IMR-90 (cell line): ENCODE measurements around the gene NHEJ1. TPM values are rescaled to one million over a fixed set of nuclear protein-coding genes. Genes with fewer than 3 reads are reported as not detected.

Experiments used
- ATAC-seq: fragments of 200-7000 bp; cut with Tn5 transposase; 2 replicates; pipeline ENCODE4 v1.9.1; 2020; ENCODE audit warnings: low read depth, mild to moderate bottlenecking, moderate library complexity
- BruUV-seq: library from RNA; stranded (reverse); fragments of 400-500 nt; replicated peaks from 2 replicates; lab custom pipeline; 2021; lab: Mats Ljungman, UMichigan
- CTCF ChIA-PET: fragments of 300-600 bp; formaldehyde crosslinking; extraction: SDS; loops from one replicate; lab custom pipeline; 2021; ENCODE audit warnings: antibody characterized with exemption; lab: Yijun Ruan, JAX
- POLR2A ChIA-PET: fragments of 300-600 bp; sonication (Branson Sonifier 250); formaldehyde crosslinking; loops from one replicate; lab custom pipeline; 2022; ENCODE audit warnings: antibody characterized with exemption; ENCODE audit not compliant: unreplicated experiment; lab: Charles Lee
- DNase-seq: peaks from one replicate; pipeline ENCODE4 v3.0.0; 2013
- H2AFZ ChIP-seq: replicated peaks from 2 replicates; pipeline ENCODE3; 2013; ENCODE audit warnings: low read length, mild to moderate bottlenecking; ENCODE audit not compliant: poor library complexity
- H2AK5ac ChIP-seq: 2 replicates; pipeline ENCODE4 v1.6.1; 2013; ENCODE audit warnings: low read depth, low read length, inconsistent platforms
- H2AK9ac ChIP-seq: replicated peaks from 2 replicates; pipeline ENCODE3; 2013; ENCODE audit warnings: mild to moderate bottlenecking, low read depth, low read length, moderate library complexity; ENCODE audit not compliant: poor library complexity
- H2BK120ac ChIP-seq: 2 replicates; pipeline ENCODE4 v1.6.1; 2013; ENCODE audit warnings: low read depth, low read length, inconsistent platforms
- H2BK15ac ChIP-seq: 3 replicates; pipeline ENCODE4 v1.6.1; 2013; ENCODE audit warnings: low read depth, low read length, inconsistent platforms
- H2BK20ac ChIP-seq: 2 replicates; pipeline ENCODE4 v1.6.1; 2013; ENCODE audit warnings: low read depth, mild to moderate bottlenecking, inconsistent platforms, low read length, moderate library complexity
- H2BK5ac ChIP-seq: 2 replicates; pipeline ENCODE4 v1.6.1; 2013; ENCODE audit warnings: mild to moderate bottlenecking, low read depth, low read length, inconsistent platforms; ENCODE audit not compliant: poor library complexity, severe bottlenecking
- H3K14ac ChIP-seq: replicated peaks from 2 replicates; pipeline ENCODE4 v1.6.1; 2013; ENCODE audit warnings: low read depth, low read length, inconsistent platforms
- H3K18ac ChIP-seq: 2 replicates; pipeline ENCODE4 v1.6.1; 2013; ENCODE audit warnings: low read depth, low read length, control low read depth
- H3K23ac ChIP-seq: 2 replicates; pipeline ENCODE4 v1.6.1; 2013; ENCODE audit warnings: low read depth, low read length, inconsistent platforms
- H3K27ac ChIP-seq: 2 replicates; pipeline ENCODE4 v1.5.1; 2013; ENCODE audit warnings: mild to moderate bottlenecking, control low read depth, low read length; ENCODE audit not compliant: insufficient read depth
- H3K27me3 ChIP-seq: 2 replicates; pipeline ENCODE4 v1.6.1; 2013; ENCODE audit warnings: low read length; ENCODE audit not compliant: control insufficient read depth, insufficient read depth
- H3K36me3 ChIP-seq: 2 replicates; pipeline ENCODE4 v1.6.1; 2013; ENCODE audit warnings: low read length, mixed read lengths; ENCODE audit not compliant: control insufficient read depth, insufficient read depth
- H3K4ac ChIP-seq: 2 replicates; pipeline ENCODE4 v1.6.1; 2013; ENCODE audit warnings: low read depth, low read length, inconsistent platforms
- H3K4me1 ChIP-seq: 2 replicates; pipeline ENCODE4 v1.6.1; 2013; ENCODE audit warnings: low read length, mixed read lengths; ENCODE audit not compliant: control insufficient read depth, insufficient read depth
- H3K4me2 ChIP-seq: 2 replicates; pipeline ENCODE4 v1.6.1; 2013; ENCODE audit warnings: low read depth, mild to moderate bottlenecking, control low read depth, low read length, moderate library complexity
- H3K4me3 ChIP-seq: 2 replicates; pipeline ENCODE4 v1.5.1; 2013; ENCODE audit warnings: low read depth, mild to moderate bottlenecking, control low read depth, low read length, moderate library complexity; ENCODE audit not compliant: insufficient read depth
- H3K56ac ChIP-seq: 2 replicates; pipeline ENCODE4 v1.6.1; 2013; ENCODE audit warnings: low read length, inconsistent platforms; ENCODE audit not compliant: insufficient read depth; ENCODE audit errors: extremely low read depth
- H3K79me1 ChIP-seq, 2 experiments: 2 replicates each; pipeline ENCODE4 v1.6.1; 2013; ENCODE audit warnings: low read length in 2 of 2, inconsistent platforms in 1 of 2, low read depth in 1 of 2
- H3K9ac ChIP-seq: 2 replicates; pipeline ENCODE4 v1.6.1; 2013; ENCODE audit warnings: low read depth, low read length, control low read depth
- H3K9me1 ChIP-seq: 2 replicates; pipeline ENCODE4 v1.6.1; 2013; ENCODE audit warnings: low read length, inconsistent platforms; ENCODE audit not compliant: insufficient read depth
- H3K9me3 ChIP-seq: 2 replicates; pipeline ENCODE4 v1.6.1; 2013; ENCODE audit warnings: low read length; ENCODE audit not compliant: control insufficient read depth, insufficient read depth
- H4K20me1 ChIP-seq: 2 replicates; pipeline ENCODE4 v1.6.1; 2013; ENCODE audit warnings: low read length, inconsistent platforms; ENCODE audit not compliant: insufficient read depth
- H4K5ac ChIP-seq: 2 replicates; pipeline ENCODE4 v1.6.1; 2013; ENCODE audit warnings: mild to moderate bottlenecking, low read depth, low read length, control low read depth
- H4K8ac ChIP-seq, 2 experiments: 2 replicates each; pipeline ENCODE4 v1.6.1; 2013; ENCODE audit warnings: low read depth in 2 of 2, low read length in 2 of 2, control low read depth in 1 of 2, inconsistent platforms in 1 of 2
- H4K91ac ChIP-seq: 2 replicates; pipeline ENCODE4 v1.6.1; 2013; ENCODE audit warnings: low read depth, low read length, inconsistent platforms; ENCODE audit not compliant: insufficient read depth
- BHLHE40 ChIP-seq: fragments of 150-350 bp; IDR thresholded peaks from 2 replicates; pipeline ENCODE4 v1.6.1; 2016; ENCODE audit warnings: mild to moderate bottlenecking, low read depth, low read length
- CEBPB ChIP-seq: IDR thresholded peaks from 2 replicates; pipeline ENCODE4 v1.6.1; 2012; ENCODE audit warnings: low read depth, low read length, improper control_type of control experiment
- CHD1 ChIP-seq: IDR thresholded peaks from 2 replicates; pipeline ENCODE4 v1.6.1; 2012; ENCODE audit warnings: low read depth, low read length, improper control_type of control experiment
- FOS ChIP-seq: fragments of 150-350 bp; IDR thresholded peaks from 2 replicates; pipeline ENCODE4 v1.6.1; 2016; ENCODE audit warnings: low read depth, low read length
- MAFK ChIP-seq: IDR thresholded peaks from 2 replicates; pipeline ENCODE4 v1.6.1; 2012; ENCODE audit warnings: low read depth, low read length, improper control_type of control experiment
- MAZ ChIP-seq: IDR thresholded peaks from 2 replicates; pipeline ENCODE4 v1.6.1; 2012; ENCODE audit warnings: low read depth, mild to moderate bottlenecking, low read length, improper control_type of control experiment, moderate library complexity, borderline replicate concordance
- MXI1 ChIP-seq: IDR thresholded peaks from 2 replicates; pipeline ENCODE4 v1.6.1; 2012; ENCODE audit warnings: low read depth, mild to moderate bottlenecking, low read length, moderate library complexity, borderline replicate concordance
- NFE2L2 ChIP-seq: fragments of 150-350 bp; IDR thresholded peaks from 2 replicates; pipeline ENCODE4 v1.6.1; 2016; ENCODE audit warnings: low read depth, mild to moderate bottlenecking, low read length
- POLR2A ChIP-seq: IDR thresholded peaks from 2 replicates; pipeline ENCODE4 v1.6.1; 2012; ENCODE audit warnings: mild to moderate bottlenecking, low read depth, low read length
- RAD21 ChIP-seq: IDR thresholded peaks from 2 replicates; pipeline ENCODE4 v1.6.1; 2012; ENCODE audit warnings: low read length, improper control_type of control experiment
- RCOR1 ChIP-seq: IDR thresholded peaks from 2 replicates; pipeline ENCODE4 v1.6.1; 2012; ENCODE audit warnings: mild to moderate bottlenecking, low read length, improper control_type of control experiment; ENCODE audit not compliant: insufficient replicate concordance
- RFX5 ChIP-seq: IDR thresholded peaks from 2 replicates; pipeline ENCODE4 v1.8.0; 2012; ENCODE audit warnings: low read depth, mild to moderate bottlenecking, low read length, moderate library complexity
- SMC3 ChIP-seq: fragments of 150-350 bp; IDR thresholded peaks from 2 replicates; pipeline ENCODE4 v1.6.1; 2016; ENCODE audit warnings: low read depth, mild to moderate bottlenecking, antibody characterized with exemption, low read length, moderate library complexity
- dilution Hi-C: fragments of 300-500 bp; cut with HindIII; formaldehyde crosslinking; loops from one replicate; pipeline ENCODE4 v1.14.3; 2018; ENCODE audit warnings: low sequenced_read_pairs; ENCODE audit not compliant: unreplicated experiment
- in situ Hi-C: fragments of 300-500 bp; cut with MboI; formaldehyde crosslinking; loops from 3 replicates; pipeline ENCODE4 v1.14.3; 2019; ENCODE audit warnings: low sequenced_read_pairs, inconsistent platforms, mixed read lengths
- intact Hi-C: fragments of 100-400 bp; cut with micrococcal nuclease; formaldehyde crosslinking; loops from 2 replicates; pipeline ENCODE4 v1.10.0; 2022
- polyA plus RNA-seq, 3 experiments: library from polyadenylated mRNA; depleted of rRNA; stranded (reverse); fragments of >200 nt; gene quantifications; 2 replicates each; pipeline ENCODE4 v1.2.3, GENCODE V29; 2012; ENCODE audit warnings: low replicate concordance in 1 of 3
- total RNA-seq: library from RNA; depleted of rRNA; stranded (reverse); fragments of >200 nt; gene quantifications from 2 replicates; pipeline ENCODE4 v1.2.3, GENCODE V29; 2012
- TF ChIP-seq, protein P1 (sequence below): fragments of 150-350 bp; IDR thresholded peaks from 2 replicates; pipeline ENCODE4 v1.6.1; 2016; ENCODE audit warnings: low read depth, mild to moderate bottlenecking, low read length, moderate library complexity, borderline replicate concordance
- TF ChIP-seq, protein P2 (sequence below): conservative IDR thresholded peaks from 2 replicates; pipeline ENCODE4 v1.5.1; 2012; ENCODE audit warnings: mild to moderate bottlenecking, low read depth, low read length, improper control_type of control experiment
- TF ChIP-seq, protein P3 (sequence below): fragments of 150-350 bp; IDR thresholded peaks from 2 replicates; pipeline ENCODE4 v1.6.1; 2017; ENCODE audit warnings: mild to moderate bottlenecking, antibody characterized with exemption, low read length, low read depth

NHEJ1 gene
- total and polyA plus RNA-seq, 2 of the 4 experiments (the other 2 are of a cell fraction) = 12.5 to 23.1 TPM

DNA sequence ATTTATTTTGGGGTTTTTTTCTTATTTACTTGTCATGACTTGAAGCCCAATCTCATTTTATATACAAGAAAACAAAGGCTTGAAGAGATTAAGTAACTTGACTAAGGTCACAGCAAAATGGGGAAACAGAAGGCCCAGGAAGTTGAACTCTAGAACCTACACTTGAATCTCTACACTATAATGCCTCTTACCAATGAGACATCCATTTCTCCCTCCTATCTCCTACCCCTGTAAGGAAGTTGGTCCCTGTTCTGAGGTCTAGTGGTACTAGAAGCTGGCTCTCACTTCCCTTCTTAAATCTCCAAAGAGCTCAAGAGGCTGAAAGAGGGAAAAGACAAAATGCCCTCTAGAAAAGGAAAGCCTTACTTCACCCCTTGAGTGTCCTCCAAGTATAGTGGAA, 74.4 kb downstream of the NHEJ1 start:
- H3K9me1 ChIP-seq = no peaks in the 10 kb centered on the region; the same call in 1 of the 2 replicates
- H3K18ac ChIP-seq = no peak overlapping the region
- H3K79me1 ChIP-seq = no peaks in the 10 kb centered on the region
- no peak overlapping the region for H2BK20ac ChIP-seq
- no peak overlapping the region for H3K56ac ChIP-seq
- no peak overlapping the region for H3K4me3 ChIP-seq
- no peak overlapping the region for H2AK9ac ChIP-seq
- no peak overlapping the region for H3K4ac ChIP-seq
- H2BK5ac ChIP-seq = no peak overlapping the region
- no peak overlapping the region for H4K8ac ChIP-seq
- CTCF ChIA-PET = interaction anchor here (2.5 kb wide), 1 partner anchor 18 kb away, joined by 7 read pairs; no protein-coding TSS in a partner anchor
- no peaks in the 10 kb centered on the region for H3K36me3 ChIP-seq
- no peak overlapping the region for H3K4me2 ChIP-seq
- ATAC-seq (no peak), DNase-seq (no peak)
- H4K20me1 ChIP-seq = no peaks in the 10 kb centered on the region; the same call in 1 of the 2 replicates
- H3K9ac ChIP-seq = no peak overlapping the region
- in situ Hi-C loops = no loop called here
- no peaks in the 10 kb centered on the region; the same call in none of the 2 replicates for H3K27me3 ChIP-seq
- no TSS peak for BruUV-seq
- intact Hi-C loops = no loop called here
- H3K9me3 ChIP-seq = no peaks in the 10 kb centered on the region
- H2AFZ ChIP-seq = no peak overlapping the region
- no peak overlapping the region for H4K5ac ChIP-seq
- H2AK5ac ChIP-seq = no peak overlapping the region
- no peak overlapping the region for H2BK15ac ChIP-seq
- H3K14ac ChIP-seq = no peak overlapping the region
- TF ChIP-seq POLR2A (no peak), MXI1 (no peak), CEBPB (no peak), MAZ (no peak), NFE2L2 (no peak), RAD21 (no peak), FOS (no peak), CHD1 (no peak), RFX5 (no peak), RCOR1 (no peak), SMC3 (no peak), BHLHE40 (no peak), MAFK (no peak)
- TF ChIP-seq, protein P1, sequence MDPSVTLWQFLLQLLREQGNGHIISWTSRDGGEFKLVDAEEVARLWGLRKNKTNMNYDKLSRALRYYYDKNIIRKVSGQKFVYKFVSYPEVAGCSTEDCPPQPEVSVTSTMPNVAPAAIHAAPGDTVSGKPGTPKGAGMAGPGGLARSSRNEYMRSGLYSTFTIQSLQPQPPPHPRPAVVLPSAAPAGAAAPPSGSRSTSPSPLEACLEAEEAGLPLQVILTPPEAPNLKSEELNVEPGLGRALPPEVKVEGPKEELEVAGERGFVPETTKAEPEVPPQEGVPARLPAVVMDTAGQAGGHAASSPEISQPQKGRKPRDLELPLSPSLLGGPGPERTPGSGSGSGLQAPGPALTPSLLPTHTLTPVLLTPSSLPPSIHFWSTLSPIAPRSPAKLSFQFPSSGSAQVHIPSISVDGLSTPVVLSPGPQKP = no peak
- TF ChIP-seq, protein P2, sequence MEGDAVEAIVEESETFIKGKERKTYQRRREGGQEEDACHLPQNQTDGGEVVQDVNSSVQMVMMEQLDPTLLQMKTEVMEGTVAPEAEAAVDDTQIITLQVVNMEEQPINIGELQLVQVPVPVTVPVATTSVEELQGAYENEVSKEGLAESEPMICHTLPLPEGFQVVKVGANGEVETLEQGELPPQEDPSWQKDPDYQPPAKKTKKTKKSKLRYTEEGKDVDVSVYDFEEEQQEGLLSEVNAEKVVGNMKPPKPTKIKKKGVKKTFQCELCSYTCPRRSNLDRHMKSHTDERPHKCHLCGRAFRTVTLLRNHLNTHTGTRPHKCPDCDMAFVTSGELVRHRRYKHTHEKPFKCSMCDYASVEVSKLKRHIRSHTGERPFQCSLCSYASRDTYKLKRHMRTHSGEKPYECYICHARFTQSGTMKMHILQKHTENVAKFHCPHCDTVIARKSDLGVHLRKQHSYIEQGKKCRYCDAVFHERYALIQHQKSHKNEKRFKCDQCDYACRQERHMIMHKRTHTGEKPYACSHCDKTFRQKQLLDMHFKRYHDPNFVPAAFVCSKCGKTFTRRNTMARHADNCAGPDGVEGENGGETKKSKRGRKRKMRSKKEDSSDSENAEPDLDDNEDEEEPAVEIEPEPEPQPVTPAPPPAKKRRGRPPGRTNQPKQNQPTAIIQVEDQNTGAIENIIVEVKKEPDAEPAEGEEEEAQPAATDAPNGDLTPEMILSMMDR = no peak
- TF ChIP-seq, protein P3, sequence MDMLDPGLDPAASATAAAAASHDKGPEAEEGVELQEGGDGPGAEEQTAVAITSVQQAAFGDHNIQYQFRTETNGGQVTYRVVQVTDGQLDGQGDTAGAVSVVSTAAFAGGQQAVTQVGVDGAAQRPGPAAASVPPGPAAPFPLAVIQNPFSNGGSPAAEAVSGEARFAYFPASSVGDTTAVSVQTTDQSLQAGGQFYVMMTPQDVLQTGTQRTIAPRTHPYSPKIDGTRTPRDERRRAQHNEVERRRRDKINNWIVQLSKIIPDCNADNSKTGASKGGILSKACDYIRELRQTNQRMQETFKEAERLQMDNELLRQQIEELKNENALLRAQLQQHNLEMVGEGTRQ = no peak
- H3K23ac ChIP-seq = no peak overlapping the region
- POLR2A ChIA-PET = no interaction called here
- no peak overlapping the region for H2BK120ac ChIP-seq
- no peak overlapping the region for H3K27ac ChIP-seq
- dilution Hi-C loops = no loop called here
- H4K91ac ChIP-seq = no peak overlapping the region
- H3K4me1 ChIP-seq = no peaks in the 10 kb centered on the region
